ENCODE measurements around the gene RB1.

- TF ChIP-seq POLR2A (IDR thresholded peaks at IDR 0.05) = no peak
- TF ChIP-seq CTCF (IDR thresholded peaks at IDR 0.05) = no peak
These were observed 125.5 kb downstream of the RB1 start for GRCh38 chr13:48429036-48429435.

Data from Peyer's patch (tissue), 4 donors.